Measurements from ENCODE around the gene PKLR.

The PKLR gene

GRCh38 chr1:155286544-155286943, 14.7 kb downstream of the PKLR start:
- in situ Hi-C loops (cut with HindIII; ENCODE audit: low sequenced_read_pairs), result no loop called here

DNA sequence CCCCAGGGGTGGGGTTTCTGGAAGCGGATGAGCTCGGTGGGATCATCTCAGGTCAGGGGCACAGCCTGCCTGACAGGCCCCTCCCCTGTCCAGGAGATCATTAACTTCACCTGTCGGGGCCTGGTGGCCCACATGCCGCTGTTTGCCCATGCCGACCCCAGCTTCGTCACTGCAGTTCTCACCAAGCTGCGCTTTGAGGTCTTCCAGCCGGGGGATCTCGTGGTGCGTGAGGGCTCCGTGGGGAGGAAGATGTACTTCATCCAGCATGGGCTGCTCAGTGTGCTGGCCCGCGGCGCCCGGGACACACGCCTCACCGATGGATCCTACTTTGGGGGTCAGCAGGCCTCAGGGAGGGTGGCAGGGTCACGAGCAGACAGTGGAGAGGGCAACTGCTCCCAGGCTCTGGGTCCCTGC, 15.6 kb downstream of the PKLR start:
- in situ Hi-C loops (cut with HindIII; ENCODE audit: low sequenced_read_pairs), result no loop called here

DNA sequence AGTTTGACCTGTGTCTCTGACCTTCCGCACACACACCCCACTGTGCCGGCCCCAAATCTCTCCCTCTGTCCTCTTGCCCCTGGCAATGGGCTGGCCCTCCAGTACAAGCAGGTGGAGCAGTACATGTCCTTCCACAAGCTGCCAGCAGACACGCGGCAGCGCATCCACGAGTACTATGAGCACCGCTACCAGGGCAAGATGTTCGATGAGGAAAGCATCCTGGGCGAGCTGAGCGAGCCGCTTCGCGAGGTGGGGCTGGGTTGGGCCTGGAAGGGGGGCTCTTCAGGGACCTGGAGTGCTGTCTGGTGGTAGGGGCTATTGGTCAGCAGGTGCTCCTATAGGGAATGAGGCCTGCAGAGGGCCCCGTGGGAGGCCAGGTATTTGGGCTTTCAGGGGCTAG, 16.2 kb downstream of the PKLR start:
- in situ Hi-C loops (cut with HindIII; ENCODE audit: low sequenced_read_pairs), result no loop called here

GRCh38 chr1:155284476-155284875, 16.8 kb downstream of the PKLR start:
- in situ Hi-C loops (cut with HindIII; ENCODE audit: low sequenced_read_pairs), result no loop called here

DNA sequence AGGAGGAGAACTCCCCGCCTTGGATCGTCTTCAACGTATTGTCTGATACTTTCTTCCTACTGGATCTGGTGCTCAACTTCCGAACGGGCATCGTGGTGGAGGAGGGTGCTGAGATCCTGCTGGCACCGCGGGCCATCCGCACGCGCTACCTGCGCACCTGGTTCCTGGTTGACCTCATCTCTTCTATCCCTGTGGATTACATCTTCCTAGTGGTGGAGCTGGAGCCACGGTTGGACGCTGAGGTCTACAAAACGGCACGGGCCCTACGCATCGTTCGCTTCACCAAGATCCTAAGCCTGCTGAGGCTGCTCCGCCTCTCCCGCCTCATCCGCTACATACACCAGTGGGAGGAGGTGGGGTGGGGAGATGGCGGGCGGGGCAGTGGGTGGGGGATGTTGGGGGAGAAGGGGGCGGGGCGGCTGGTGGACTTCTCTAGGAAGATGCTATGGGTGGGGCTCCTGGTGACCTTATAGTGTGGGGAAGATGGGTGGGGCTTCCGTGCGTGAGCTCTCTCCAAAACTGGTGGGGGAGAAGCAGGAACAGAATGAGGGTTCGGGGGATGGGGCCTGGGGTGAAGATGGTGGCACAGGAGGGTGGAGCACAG, 18.6 kb downstream of the PKLR start:
- in situ Hi-C loops (cut with HindIII; ENCODE audit: low sequenced_read_pairs), result no loop called here

DNA sequence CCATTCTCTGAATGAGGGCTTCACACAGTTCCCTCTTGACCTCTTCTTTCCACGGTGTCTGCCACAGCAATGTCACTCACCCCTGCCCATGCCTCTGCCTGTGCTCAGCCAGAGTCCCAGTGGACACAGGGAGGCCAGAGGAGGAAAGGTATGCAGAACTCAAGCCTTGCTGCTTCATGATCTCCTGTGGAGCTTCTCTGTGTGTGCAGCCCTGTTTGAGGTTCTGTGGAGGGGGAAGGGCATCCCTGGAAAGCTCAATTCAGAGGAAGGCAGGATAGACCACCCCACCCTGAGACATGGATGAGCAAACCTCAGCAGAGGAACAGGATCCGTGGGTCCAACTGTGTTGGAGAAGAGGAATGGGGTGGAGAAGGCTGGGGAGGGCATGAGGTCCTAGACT, 22.0 kb downstream of the PKLR start:
- in situ Hi-C loops (cut with HindIII; ENCODE audit: low sequenced_read_pairs), result no loop called here

DNA sequence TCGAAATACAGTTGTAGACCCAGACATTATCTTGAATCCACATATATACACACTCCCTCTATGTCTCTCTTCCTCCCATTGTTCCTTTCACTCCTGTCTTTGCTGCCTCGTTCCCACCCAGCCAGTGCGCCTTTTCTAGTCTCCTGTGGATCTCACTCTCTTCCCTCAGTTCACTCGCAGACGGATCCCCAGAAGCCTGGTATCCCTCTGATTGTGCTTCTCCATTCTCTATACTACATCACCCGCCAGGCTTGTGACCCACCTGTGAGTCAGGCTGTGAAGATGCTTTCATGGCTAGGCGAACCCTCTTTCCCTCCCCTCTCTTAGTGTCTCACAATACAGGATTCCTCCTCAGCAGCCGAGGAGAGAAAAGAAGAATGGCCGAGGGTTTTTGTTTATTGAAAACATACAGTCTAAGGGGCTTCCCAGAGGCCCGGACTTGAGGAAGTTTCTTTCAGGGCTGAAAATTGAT, 22.5 kb downstream of the PKLR start:
- in situ Hi-C loops (cut with HindIII; ENCODE audit: low sequenced_read_pairs), result no loop called here

DNA sequence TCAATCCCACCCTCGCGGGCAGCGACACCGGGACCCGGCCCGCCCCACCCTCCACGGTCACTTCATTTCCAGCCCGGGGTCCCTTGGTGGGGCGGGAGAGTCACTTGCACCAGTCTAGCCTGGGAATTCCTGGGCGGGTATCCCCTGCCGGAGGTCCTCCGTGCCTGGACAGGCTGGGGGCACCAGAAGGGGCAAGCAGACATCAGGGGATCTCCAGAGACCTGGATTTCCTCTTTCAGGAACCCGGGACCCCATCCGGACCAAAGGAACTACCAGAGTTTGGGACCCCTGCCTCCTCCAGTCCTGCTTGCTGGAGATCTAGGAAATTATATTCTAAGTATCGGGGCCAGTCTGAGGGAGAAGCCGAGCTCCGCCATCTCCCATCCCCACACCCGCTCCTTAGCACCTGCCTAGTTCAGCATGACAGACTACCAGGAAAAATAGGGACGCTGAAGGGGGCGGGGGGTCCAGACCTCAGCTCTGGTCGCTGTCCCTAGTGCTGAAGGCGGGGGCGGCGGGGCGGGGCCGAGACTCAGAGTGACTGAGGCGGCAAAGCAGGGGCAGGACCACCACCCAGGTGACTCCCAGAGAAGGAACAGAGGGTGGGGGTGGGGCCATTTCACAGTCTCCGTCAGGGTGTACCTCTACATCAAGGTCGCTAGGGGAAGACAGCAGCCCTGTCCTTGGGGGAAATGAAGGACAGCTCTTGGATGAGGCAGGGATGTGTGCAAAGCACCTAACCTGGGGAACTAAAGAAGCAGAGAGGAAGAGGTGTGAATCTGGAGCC, 23.1 kb downstream of the PKLR start:
- in situ Hi-C loops (cut with HindIII; ENCODE audit: low sequenced_read_pairs), result no loop called here

- in situ Hi-C loops (cut with HindIII; ENCODE audit: low sequenced_read_pairs), result no loop called here
Observed at GRCh38 chr1:155277070-155277901, 24.0 kb downstream of the PKLR start, which contains the start of gene HCN3. TSS of gene HCN3 (plus strand) at chr1:155277463. CDS start at chr1:155277591, 128 bp downstream.

DNA sequence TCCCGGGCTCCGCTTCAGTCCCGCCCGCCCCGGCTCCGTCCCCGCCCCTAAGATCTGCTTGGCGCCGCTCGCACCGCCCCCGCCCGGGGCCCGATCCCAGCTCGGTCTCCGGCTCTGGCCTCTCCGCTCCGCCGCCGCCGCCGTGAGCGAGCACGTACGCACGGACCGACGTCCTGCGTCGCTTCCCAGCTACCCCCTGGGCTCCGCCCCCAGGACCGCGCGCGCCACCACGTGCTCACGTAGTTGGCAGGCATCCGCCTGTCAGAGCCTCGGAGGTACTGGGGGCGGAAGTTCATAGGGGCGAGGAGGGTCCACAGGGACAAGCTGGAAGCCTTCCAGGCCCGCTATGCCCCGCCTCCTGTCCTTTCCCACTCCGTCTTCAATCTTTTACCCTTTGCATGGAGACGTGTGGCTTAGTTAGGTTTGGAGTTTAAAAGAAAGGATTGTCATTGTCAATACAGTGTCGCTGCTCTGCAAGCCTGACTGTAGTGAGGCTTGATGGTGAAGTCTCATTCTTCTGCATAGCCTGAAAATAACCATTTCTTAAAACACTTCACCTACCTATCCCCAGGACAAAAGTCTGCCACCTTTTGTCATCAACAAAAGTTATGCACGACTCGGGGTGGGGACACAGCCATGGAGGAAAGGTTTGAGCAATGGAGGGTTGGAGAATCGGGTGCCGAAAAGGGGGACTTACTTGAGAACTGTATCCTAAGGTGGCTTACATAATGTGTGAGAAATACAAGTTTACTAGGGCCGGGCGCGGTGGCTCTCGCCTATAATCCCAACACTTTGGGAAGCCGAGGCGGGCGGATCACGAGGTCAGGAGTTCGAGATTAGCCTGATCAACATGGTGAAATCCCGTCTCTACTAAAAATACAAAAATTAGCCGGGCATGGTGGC, 27.6 kb downstream of the PKLR start, which contains the start of gene CLK2:
Gene CLK2, minus strand, starts transcription at position 162 of the 903 bp plus-strand sequence. CDS start 2,527 bp downstream, outside the sequence.
- in situ Hi-C loops (cut with HindIII; ENCODE audit: low sequenced_read_pairs), result no loop called here

DNA sequence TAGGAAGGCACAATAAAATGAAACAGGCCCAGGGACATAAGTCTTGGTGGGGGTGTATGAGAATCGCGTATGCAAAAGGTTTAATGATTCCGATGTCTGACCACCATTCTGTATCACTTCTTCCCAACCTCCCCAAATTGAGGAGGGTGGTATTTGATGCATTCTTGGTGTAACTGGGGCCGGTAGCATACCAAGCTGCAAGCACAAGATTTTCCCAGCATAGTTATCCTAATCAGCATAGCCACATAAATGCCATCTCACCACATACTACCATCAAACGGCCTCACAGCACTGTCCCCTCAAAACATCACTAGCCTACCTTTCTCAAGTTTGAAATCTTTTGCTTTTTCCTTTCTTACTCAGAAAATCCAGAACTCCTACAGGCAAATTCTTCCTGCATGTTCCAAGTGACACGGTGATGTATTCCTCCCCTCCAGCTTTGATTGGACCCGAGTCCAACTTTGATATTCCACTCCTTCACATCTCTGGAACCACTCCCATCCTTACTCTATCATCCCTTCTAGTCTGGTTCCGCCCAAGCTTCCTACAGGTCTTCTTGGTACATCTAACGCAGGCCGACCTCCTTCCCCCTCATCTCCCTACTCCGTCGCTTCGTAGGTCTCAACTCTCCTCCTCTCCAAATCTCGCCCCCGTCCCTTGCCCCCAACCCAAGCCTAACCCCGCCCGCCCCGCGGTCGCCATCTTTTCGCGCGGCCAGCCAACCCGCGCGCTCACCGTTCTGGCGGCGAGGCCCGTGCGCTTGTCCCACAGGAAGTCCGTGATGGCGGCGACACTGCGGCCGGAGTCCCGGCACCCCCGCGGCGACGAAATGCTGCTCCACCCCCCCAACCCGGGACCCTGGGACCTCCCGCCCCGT, 28.5 kb downstream of the PKLR start:
- in situ Hi-C loops (cut with HindIII; ENCODE audit: low sequenced_read_pairs), result no loop called here

DNA sequence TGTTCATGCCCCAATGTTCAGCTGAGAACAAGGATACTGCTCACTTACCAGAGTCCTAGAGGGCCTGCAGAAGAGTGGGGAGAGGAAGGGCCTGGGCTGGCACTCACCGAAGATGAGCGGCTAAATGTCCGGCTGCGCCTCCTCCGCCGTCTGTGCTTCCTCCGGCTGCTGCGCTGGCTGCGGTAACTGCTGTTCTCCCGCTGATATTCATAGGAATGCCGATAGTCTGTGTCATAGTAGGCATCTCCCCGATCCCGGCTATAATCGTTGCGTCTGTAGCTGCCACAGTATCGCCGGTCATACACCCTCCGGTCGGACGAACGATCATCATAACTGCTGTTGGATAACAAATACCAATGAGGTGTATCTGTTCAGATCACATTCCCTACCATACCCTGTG, 31.9 kb downstream of the PKLR start:
- in situ Hi-C loops (cut with HindIII; ENCODE audit: low sequenced_read_pairs), result no loop called here

GRCh38 chr1:155268630-155269029, 32.6 kb downstream of the PKLR start:
- in situ Hi-C loops (cut with HindIII; ENCODE audit: low sequenced_read_pairs), result no loop called here

DNA sequence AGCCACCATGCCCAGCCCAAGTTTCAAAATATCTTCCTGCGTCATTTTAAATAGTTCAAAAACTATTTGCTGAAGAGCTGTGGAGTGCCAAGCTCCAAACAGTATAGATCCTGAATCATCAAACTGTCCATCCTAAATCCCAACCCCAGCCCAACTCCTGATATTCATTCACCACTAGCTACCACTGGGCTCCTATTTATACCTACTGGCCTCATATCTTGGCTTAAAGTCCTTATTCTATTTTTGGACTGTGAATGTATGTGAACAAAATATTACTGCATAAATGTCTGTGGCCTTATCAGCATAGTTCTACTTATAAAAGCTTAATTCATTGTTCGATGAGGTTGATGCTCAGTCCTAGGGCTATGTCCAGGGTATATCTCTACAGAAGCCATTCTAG, 33.9 kb downstream of the PKLR start:
- in situ Hi-C loops (cut with HindIII; ENCODE audit: low sequenced_read_pairs), result no loop called here

DNA sequence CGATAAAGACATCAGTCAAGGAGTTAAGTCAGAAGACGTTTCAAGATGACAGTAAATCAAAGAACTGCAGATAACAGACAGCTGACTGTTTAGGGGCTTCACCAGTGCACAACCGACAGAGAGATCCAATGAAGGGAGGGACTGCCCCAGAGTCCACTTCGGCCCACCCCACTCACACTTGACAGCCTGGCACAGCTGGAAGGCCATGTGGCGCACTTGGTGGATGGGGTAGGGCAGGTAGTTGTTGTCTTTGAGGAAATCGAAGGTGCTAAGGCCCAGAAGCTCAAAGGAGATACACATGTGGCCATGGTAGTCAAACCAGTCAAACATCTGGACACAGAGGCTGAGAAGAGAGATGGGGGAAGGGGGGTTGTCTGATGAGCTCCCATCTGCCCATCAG, 34.7 kb downstream of the PKLR start:
- in situ Hi-C loops (cut with HindIII; ENCODE audit: low sequenced_read_pairs), result no loop called here

DNA sequence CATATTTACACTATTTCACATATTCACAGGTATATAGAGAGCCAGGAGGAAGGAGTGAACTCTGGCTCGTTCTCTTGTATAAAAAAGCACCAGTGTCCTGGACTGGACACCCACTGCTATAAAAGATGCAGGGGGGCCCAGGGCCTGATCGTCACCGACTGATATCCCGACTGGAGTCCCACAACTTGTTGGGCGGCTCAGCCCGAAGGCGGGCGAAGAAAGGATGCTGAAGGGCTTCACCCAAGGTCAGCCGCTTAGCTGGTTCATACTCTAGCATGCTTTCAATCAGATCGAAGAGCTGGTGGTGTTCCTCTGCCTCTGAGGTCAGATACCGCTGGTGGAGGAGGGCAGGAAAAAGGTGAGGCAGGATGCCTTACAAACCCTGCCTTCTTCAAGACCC, 38.2 kb downstream of the PKLR start:
- in situ Hi-C loops (cut with HindIII; ENCODE audit: low sequenced_read_pairs), result no loop called here

DNA sequence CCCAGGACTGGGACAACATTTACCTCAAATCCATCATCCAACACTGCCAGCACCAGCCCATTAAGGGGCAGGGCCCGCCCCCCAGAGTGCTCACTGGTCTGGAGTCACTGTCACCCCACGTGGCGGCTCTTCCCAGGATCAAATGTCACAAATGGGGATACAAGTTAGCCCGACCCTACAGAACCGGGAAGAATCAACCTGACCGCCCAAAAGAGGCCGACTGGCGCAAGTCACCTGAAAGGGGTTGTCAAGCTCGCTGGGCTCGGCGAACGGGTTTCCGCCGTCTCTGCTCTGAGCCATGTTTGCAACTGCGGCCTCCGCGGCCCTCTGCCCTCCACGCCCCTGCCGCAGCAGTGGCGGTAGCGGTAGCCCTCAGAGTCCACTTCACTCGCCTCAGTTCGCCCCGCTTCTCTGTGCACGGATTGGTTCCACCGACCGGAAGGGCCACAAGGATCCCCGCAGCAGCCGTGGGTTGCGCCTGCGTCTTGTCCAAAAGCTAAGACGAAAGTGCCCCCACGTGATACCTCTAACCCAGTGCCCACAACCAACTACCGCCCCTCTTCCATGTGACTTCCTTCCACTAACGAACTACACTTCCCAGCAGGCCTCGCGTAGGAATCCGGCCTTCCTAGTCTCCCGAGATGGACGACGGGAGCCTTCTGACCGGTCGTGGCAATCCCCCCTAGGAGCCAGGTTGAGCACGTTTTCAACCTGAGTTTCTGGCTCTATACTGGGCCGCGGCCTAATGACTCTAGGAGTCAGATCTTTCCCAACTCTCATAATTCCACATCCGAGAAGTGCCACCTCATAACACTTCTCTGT, 39.2 kb downstream of the PKLR start, which contains the start of gene SCAMP3:
Gene SCAMP3, minus strand, starts transcription at position 509 of the 822 bp plus-strand sequence. Its CDS starts 209 bp downstream, at position 300.
- in situ Hi-C loops (cut with HindIII; ENCODE audit: low sequenced_read_pairs), result no loop called here

- in situ Hi-C loops (cut with HindIII; ENCODE audit: low sequenced_read_pairs), result no loop called here
Observed at GRCh38 chr1:155261493-155261851, 39.8 kb downstream of the PKLR start.

All from DLD1 (cell line).